DND-41 (cell line): ENCODE measurements around the gene IGLL1.

Source experiments
- CTCF ChIP-seq: IDR thresholded peaks from 2 replicates; pipeline ENCODE4 v1.5.1; 2012; ENCODE audit warnings: borderline replicate concordance, low read length, moderate library complexity, mild to moderate bottlenecking; ENCODE audit not compliant: poor library complexity, severe bottlenecking; ENCODE audit errors: extremely low read depth
- EZH2 ChIP-seq: IDR thresholded peaks from 3 replicates; pipeline ENCODE4 v1.6.1; 2012; ENCODE audit warnings: borderline replicate concordance, low read depth, mild to moderate bottlenecking, moderate library complexity, low read length, inconsistent platforms; ENCODE audit not compliant: severe bottlenecking

GRCh38 chr22:23557467-23557866, 22.6 kb downstream of the IGLL1 start:
- TF ChIP-seq EZH2 (no peak), CTCF (no peak)
